Measurements from ENCODE around the gene EXOSC2. TPM values are rescaled to one million over a fixed set of nuclear protein-coding genes. Genes with fewer than 3 reads are reported as not detected.

The EXOSC2 gene
- total and polyA plus RNA-seq, 2 of the 13 experiments (the other 11 are each of a cell fraction or from before 2014, with no cell fraction given), result 27.5 to 63.8 TPM

GRCh38 chr9:130693426-130694191, at the start of gene EXOSC2 (continued):
- TF ChIP-seq ZNF646 (CRISPR knock-in tag; IDR thresholded peaks at IDR 0.05) (peak; percentile 54; the same call in 1 of the 2 replicates), ZNF512B (CRISPR knock-in tag; IDR thresholded peaks at IDR 0.05; ENCODE audit: borderline replicate concordance) (no peak), ZUFSP (CRISPR knock-in tag; IDR thresholded peaks at IDR 0.05; ENCODE audit: borderline replicate concordance) (no peak), BHLHE40 (IDR thresholded peaks at IDR 0.05; ENCODE audit: low read length) (no peak), JARID2 (CRISPR knock-in tag; IDR thresholded peaks at IDR 0.05; ENCODE audit: insufficient replicate concordance) (no peak), HNF4G (IDR thresholded peaks at IDR 0.05; ENCODE audit: borderline replicate concordance, low read depth, low read length) (no peak), HNF4G (CRISPR knock-in tag; IDR thresholded peaks at IDR 0.05; ENCODE audit: borderline replicate concordance, low read depth) (peak; percentile 33; the same call in 1 of the 2 replicates), CEBPZ (IDR thresholded peaks at IDR 0.05; ENCODE audit: low read length) (no peak), NONO (IDR thresholded peaks at IDR 0.05) (no peak), NONO (CRISPR knock-in tag; conservative IDR thresholded peaks at IDR 0.05) (peak; percentile 69; the same call in 1 of the 2 replicates), FOSL2 (CRISPR knock-in tag; IDR thresholded peaks at IDR 0.05) (no peak), ONECUT2 (CRISPR knock-in tag; IDR thresholded peaks at IDR 0.05) (peak; percentile 62; the same call in 1 of the 2 replicates), MXD4 (CRISPR knock-in tag; IDR thresholded peaks at IDR 0.05) (peak; percentile 72; the same call in 1 of the 2 replicates), RBM22 (optimal IDR thresholded peaks at IDR 0.05; ENCODE audit: low read length) (no peak)
